GM12865 (cell line): Measurements from ENCODE around the gene GJA9.

Experiments
- DNase-seq: peaks from one replicate; pipeline ENCODE4 v3.0.0; 2010; ENCODE audit warnings: low read depth
- H3K4me3 ChIP-seq: 2 replicates; pipeline ENCODE4 v1.5.1; 2011; ENCODE audit warnings: mild to moderate bottlenecking, low read depth, low read length, control low read depth
- TF ChIP-seq, protein P1 (sequence below): IDR thresholded peaks from 2 replicates; pipeline ENCODE4 v1.5.1; 2011; ENCODE audit warnings: low read length, control low read depth, low read depth, inconsistent platforms; ENCODE audit not compliant: insufficient read depth; ENCODE audit errors: missing control alignments

Gene GJA9

DNA sequence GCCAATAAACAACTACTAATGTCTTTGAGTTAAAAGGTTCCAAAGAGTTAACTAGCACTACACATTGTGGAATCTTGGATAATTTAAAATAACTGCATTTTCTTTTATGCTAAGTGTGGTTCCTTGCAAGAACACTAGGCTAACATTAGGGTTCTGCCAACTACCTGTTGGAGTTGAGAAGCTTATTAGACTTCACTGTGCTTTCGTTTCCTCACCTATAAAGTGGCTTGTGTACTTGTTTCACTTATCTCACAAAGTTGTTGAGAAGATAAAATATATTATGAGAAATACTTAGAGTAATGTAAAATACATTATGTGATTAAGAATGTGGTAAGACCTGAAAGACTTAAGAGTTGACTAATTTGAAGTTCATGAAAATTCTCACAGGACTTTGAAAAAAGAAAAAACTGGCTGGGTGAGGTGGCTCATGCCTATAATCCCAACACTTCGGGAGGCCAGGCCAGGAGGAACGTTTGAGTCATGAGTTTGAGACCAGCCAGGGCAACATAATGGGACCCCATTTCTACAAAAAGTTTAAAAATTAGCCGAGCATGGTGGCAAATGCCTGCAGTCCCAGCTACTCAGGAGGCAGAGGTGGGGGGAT is 16.2 kb downstream of the GJA9 start:
- H3K4me3 ChIP-seq, result no peak overlapping the region
- TF ChIP-seq, protein P1, sequence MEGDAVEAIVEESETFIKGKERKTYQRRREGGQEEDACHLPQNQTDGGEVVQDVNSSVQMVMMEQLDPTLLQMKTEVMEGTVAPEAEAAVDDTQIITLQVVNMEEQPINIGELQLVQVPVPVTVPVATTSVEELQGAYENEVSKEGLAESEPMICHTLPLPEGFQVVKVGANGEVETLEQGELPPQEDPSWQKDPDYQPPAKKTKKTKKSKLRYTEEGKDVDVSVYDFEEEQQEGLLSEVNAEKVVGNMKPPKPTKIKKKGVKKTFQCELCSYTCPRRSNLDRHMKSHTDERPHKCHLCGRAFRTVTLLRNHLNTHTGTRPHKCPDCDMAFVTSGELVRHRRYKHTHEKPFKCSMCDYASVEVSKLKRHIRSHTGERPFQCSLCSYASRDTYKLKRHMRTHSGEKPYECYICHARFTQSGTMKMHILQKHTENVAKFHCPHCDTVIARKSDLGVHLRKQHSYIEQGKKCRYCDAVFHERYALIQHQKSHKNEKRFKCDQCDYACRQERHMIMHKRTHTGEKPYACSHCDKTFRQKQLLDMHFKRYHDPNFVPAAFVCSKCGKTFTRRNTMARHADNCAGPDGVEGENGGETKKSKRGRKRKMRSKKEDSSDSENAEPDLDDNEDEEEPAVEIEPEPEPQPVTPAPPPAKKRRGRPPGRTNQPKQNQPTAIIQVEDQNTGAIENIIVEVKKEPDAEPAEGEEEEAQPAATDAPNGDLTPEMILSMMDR, result no peak
- DNase-seq, result no peak

DNA sequence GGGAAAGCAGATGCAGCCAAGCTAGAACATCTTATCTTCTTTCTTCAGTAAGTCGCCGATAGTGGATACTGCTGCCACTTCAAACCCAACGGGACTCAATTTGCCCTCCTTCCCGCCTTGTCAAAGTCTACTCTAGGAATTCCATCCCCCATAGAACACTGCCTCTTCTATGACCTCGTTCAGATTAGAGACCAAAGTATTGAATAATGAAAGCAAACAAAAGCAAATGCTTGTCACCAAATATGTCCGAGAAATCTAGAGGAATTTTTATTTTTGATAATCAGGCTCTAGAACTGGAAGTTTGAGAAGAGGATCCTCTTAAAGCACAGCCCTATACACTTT is 21.0 kb downstream of the GJA9 start:
- H3K4me3 ChIP-seq, result peak overlapping the region; percentile 89
- DNase-seq, result no peak
- TF ChIP-seq, protein P1, result no peak

DNA sequence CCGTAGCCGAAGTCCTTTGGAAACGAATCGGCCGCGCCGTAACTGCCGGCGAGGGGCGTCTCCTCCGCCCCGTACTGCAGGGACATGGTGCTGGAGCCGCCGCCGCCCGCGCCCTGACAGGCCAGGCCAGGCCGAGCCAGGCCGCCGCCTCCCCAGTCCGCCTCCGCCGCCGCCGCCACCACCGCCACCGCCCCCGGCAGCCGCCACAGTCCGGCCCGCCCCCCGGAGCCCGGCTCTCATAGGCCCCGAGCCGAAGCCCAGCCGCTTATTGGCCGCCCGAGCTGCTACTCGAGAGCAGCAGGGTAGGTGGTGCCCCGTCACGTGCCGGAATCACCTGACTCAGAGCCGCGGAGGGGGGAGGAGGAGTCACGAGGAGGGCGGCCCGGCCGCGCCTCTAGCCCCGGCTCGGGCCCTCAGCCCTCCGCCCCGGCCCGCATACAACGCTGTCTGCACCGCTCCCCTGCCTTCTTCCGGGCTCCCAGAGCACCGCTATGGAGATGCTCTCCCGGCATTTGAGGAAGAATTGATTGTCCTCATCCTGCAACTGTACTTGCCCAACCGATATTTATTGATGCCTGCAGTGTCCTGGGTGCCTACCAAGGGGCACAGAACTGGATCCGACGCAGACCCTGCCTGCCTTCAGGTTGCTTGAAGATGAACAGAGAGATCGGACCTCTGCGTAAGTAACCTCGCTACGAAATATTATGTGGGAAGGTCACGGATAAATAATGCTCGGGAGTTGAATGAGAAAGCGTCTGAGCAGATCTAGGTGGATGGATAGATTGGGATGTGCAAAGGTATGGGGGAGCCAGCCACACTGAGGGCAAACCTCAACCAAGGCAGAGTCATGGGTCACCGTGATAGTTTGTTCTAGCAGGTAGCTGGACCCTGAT is 21.6 kb downstream of the GJA9 start, which contains the start of gene RRAGC:
Gene RRAGC, minus strand, starts transcription at position 212 of the 893 bp plus-strand sequence. Its CDS starts 126 bp downstream, at position 86.
- TF ChIP-seq, protein P1, result no peak
- peak within 1 kb of the TSS; percentile 89 for H3K4me3 ChIP-seq
- DNase-seq, result peak; percentile 99

- TF ChIP-seq, protein P1, result no peak
- peak; percentile 80 for DNase-seq
- H3K4me3 ChIP-seq, result peak overlapping the region; percentile 56
Observed at GRCh38 chr1:38858833-38859560, 22.4 kb downstream of the GJA9 start.

- TF ChIP-seq, protein P1, result no peak
- DNase-seq, result peak; percentile 81
- H3K4me3 ChIP-seq, result no peak overlapping the region
Observed at GRCh38 chr1:38852780-38853179, 28.6 kb downstream of the GJA9 start.

- DNase-seq, result peak; percentile 19
- no peak overlapping the region for H3K4me3 ChIP-seq
- TF ChIP-seq, protein P1, result no peak
Observed at GRCh38 chr1:38848071-38848470, 33.3 kb downstream of the GJA9 start.
